Measurements from ENCODE around the gene MADD. TPM values are rescaled to one million over a fixed set of nuclear protein-coding genes. Genes with fewer than 3 reads are reported as not detected.

The MADD gene
- total RNA-seq, 4 donors from 2014 or later, result 29.0 to 49.7 (median 38.1) TPM

GRCh38 chr11:47328449-47329390 is 58.8 kb downstream of the MADD start:
- H3K9me3 ChIP-seq, result no peaks in the 10 kb centered on the region
- H3K4me3 ChIP-seq (replicated peaks in 1 of 3), result no peak overlapping the region

GRCh38 chr11:47329431-47329986 is 59.6 kb downstream of the MADD start:
- intact Hi-C loops (cut with DNase I), result no loop called here
- Histone ChIP-seq H3K4me1 (no peaks in the 10 kb centered on the region), H3K27me3 (no peaks in the 10 kb centered on the region), H3K4me3 (replicated peaks in 1 of 3) (no peak overlapping the region), H3K9me3 (no peaks in the 10 kb centered on the region), H3K36me3 (peaks cover 33 to 37% of the 10 kb centered on the region in 2 donors), H3K27ac (peak overlapping the region in 1 of 3 donors; percentile 63)
- no peak for TF ChIP-seq POLR2A (IDR thresholded peaks at IDR 0.05)
- TF ChIP-seq CTCF (IDR thresholded peaks at IDR 0.05), result no peak
- DNase-seq, result no peak
- 78 to 86% methylated on average over 8 to 12 of the region's 12 CpGs for WGBS, 2 donors

More at GRCh38 chr11:47328449-47329390, 58.8 kb downstream of the MADD start:
- Histone ChIP-seq H3K27me3 (no peaks in the 10 kb centered on the region), H3K27ac (peak overlapping the region in 1 of 3 donors; percentile 12), H3K4me1 (no peaks in the 10 kb centered on the region), H3K36me3 (peaks cover 33 to 37% of the 10 kb centered on the region in 2 donors)
- TF ChIP-seq POLR2A (IDR thresholded peaks at IDR 0.05) (no peak), CTCF (IDR thresholded peaks at IDR 0.05) (no peak)
- WGBS, 2 donors, result 93% methylated on average over 27 to 28 of the region's 29 CpGs
- DNase-seq, result no peak
- intact Hi-C loops (cut with DNase I), result no loop called here

GRCh38 chr11:47329987-47330931 is 60.3 kb downstream of the MADD start:
- DNase-seq, result peak in 1 of 2 donors; percentile 18
- peaks cover 32 to 33% of the 10 kb centered on the region in 2 donors for H3K36me3 ChIP-seq
- 56 to 58% methylated on average over 9 to 13 of the region's 16 CpGs for WGBS, 2 donors
- H3K27me3 ChIP-seq, result no peaks in the 10 kb centered on the region
- H3K4me1 ChIP-seq, result no peaks in the 10 kb centered on the region
- intact Hi-C loops (cut with DNase I), result no loop called here
- H3K9me3 ChIP-seq, result no peaks in the 10 kb centered on the region
- H3K4me3 ChIP-seq (replicated peaks in 1 of 3), result no peak overlapping the region
- peak overlapping the region in 1 of 3 donors; percentile 63 for H3K27ac ChIP-seq
- no peak for TF ChIP-seq POLR2A (IDR thresholded peaks at IDR 0.05)
- TF ChIP-seq CTCF (IDR thresholded peaks at IDR 0.05), result no peak

GRCh38 chr11:47331454-47332302 is 61.7 kb downstream of the MADD start:
- TF ChIP-seq POLR2A (IDR thresholded peaks at IDR 0.05) (no peak), CTCF (IDR thresholded peaks at IDR 0.05) (no peak)
- Histone ChIP-seq H3K9me3 (no peaks in the 10 kb centered on the region), H3K4me1 (no peaks in the 10 kb centered on the region), H3K27ac (no peak overlapping the region), H3K4me3 (replicated peaks in 1 of 3) (no peak overlapping the region), H3K27me3 (no peaks in the 10 kb centered on the region), H3K36me3 (peaks cover 19 to 20% of the 10 kb centered on the region in 2 donors)
- 76 to 80% methylated on average over 16 to 21 of the region's 21 CpGs for WGBS, 2 donors
- no peak for DNase-seq
- intact Hi-C loops (cut with DNase I), result no loop called here

All from thyroid gland (tissue), 4 donors.